ENCODE results near the gene TNFAIP2. TPM values are rescaled to one million over a fixed set of nuclear protein-coding genes. Genes with fewer than 3 reads are reported as not detected.

The TNFAIP2 gene
- total RNA-seq, 6 experiments from 2014 or later, result 23.2 to 122 (median 32.6) TPM

- Histone ChIP-seq H3K4me1 (peaks cover 0 to 39% (median 15%) of the 10 kb centered on the region in 4 donors), H3K4me3 (no peak overlapping the region), H3K27ac (no peak overlapping the region), H3K36me3 (peaks cover 0 to 5% (median 0%) of the 10 kb centered on the region in 4 donors), H3K27me3 (no peaks in the 10 kb centered on the region), H3K9me3 (no peaks in the 10 kb centered on the region)
- TF ChIP-seq POLR2A (IDR thresholded peaks at IDR 0.05), result no peak
- TF ChIP-seq, protein P1, sequence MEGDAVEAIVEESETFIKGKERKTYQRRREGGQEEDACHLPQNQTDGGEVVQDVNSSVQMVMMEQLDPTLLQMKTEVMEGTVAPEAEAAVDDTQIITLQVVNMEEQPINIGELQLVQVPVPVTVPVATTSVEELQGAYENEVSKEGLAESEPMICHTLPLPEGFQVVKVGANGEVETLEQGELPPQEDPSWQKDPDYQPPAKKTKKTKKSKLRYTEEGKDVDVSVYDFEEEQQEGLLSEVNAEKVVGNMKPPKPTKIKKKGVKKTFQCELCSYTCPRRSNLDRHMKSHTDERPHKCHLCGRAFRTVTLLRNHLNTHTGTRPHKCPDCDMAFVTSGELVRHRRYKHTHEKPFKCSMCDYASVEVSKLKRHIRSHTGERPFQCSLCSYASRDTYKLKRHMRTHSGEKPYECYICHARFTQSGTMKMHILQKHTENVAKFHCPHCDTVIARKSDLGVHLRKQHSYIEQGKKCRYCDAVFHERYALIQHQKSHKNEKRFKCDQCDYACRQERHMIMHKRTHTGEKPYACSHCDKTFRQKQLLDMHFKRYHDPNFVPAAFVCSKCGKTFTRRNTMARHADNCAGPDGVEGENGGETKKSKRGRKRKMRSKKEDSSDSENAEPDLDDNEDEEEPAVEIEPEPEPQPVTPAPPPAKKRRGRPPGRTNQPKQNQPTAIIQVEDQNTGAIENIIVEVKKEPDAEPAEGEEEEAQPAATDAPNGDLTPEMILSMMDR (IDR thresholded peaks at IDR 0.05), result no peak
- intact Hi-C loops (cut with DNase I), result no loop called here
- no peak for ATAC-seq
- peak in 1 of 3 donors; percentile 51 for DNase-seq
- 90% methylated on average over 2 of the region's 16 CpGs for WGBS (ENCODE audit: insufficient coverage, low coverage, low lambda C conversion rate, missing lambda C conversion rate)
Observed at GRCh38 chr14:103127861-103128598, 4.8 kb downstream of the TNFAIP2 start.

DNA sequence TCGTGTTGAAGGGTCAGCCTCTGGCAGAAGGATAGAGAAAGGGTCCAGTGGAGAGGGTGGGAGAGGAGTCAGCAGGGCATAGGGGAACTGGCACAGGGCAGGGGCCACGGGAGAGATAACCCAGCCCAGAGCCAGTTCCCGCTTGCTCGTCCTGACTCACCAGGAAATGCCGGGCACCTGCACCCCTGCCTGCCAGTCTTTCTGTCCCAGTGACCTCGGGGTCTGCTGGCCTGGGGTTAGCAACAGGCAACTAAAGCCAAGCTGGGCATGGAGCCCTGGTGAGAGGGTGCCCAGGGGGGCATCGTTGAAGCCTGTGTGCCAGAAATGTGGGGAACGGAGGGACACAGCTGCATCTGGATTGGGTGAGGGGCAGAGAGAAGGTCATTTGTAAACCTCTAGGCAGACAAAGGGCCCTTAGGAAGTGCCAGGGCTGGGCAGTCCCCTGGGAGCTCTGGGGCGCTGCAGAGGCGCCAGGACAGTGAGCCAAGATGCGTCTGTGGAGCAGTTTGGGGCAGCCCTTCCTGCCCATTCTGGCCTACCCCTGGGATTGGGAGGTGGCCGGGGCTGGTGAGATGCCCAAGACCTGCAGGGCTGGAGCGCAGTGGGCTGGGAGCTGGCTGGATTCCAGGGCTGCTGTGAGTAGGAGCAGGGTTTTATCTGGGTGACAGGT, 5.5 kb downstream of the TNFAIP2 start:
- H3K27me3 ChIP-seq, result no peaks in the 10 kb centered on the region
- WGBS (ENCODE audit: insufficient coverage, low coverage, low lambda C conversion rate, missing lambda C conversion rate), result 33% methylated on average over 6 of the region's 13 CpGs
- peak; percentile 58 to 80 (median 58) for DNase-seq
- intact Hi-C loops (cut with DNase I), result no loop called here
- peaks cover 0 to 32% (median 15%) of the 10 kb centered on the region in 4 donors for H3K4me1 ChIP-seq
- H3K36me3 ChIP-seq, result peaks cover 0 to 8% (median 0%) of the 10 kb centered on the region in 4 donors
- no peaks in the 10 kb centered on the region for H3K9me3 ChIP-seq
- TF ChIP-seq, protein P1 (IDR thresholded peaks at IDR 0.05), result no peak
- no peak for TF ChIP-seq POLR2A (IDR thresholded peaks at IDR 0.05)
- peak in 2 of 4 donors; percentile 43 to 63 for ATAC-seq
- no peak overlapping the region for H3K27ac ChIP-seq
- no peak overlapping the region for H3K4me3 ChIP-seq

DNA sequence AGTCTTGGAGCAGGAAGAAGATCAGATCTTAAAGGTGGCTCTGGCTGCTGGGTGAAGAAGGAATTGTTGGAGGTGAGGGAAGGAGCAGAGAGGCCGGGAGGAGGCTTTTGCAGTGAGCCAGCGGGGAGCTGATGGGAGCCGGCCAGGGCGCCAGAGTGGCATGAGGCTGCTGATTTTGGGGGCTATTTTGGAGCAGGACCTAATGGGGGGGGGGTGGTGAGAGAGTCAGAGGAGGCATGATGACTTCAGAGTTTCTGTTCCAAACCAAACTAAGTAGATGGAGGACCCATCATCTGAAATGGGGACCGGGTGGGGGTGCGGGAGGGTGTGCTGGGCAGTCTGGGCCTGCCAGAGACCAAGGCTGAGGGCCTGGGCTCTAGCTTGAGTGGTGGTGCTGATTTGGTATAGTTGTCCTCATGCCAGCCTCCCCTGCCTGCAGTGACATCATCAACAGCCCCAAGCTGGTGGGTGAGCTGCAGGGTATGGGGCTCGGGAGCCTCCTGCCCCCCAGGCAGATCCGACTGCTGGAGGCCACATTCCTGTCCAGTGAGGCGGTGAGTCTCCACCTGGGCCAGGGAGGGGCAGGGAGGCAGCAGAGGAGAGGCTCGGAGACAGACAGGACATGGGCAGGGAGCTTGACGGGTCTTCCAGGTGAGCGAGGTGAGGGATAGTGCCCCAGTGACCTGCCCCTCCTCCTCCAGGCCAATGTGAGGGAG, 6.2 kb downstream of the TNFAIP2 start:
- intact Hi-C loops (cut with DNase I), result no loop called here
- WGBS (ENCODE audit: insufficient coverage, low coverage, low lambda C conversion rate, missing lambda C conversion rate), result 94% methylated on average over 4 of the region's 12 CpGs
- ATAC-seq (no peak), DNase-seq (no peak)
- peaks cover 0 to 11% (median 0%) of the 10 kb centered on the region in 4 donors for H3K36me3 ChIP-seq
- no peak for TF ChIP-seq POLR2A (IDR thresholded peaks at IDR 0.05)
- TF ChIP-seq, protein P1 (IDR thresholded peaks at IDR 0.05), result no peak
- no peaks in the 10 kb centered on the region for H3K9me3 ChIP-seq
- no peak overlapping the region for H3K4me3 ChIP-seq
- H3K27me3 ChIP-seq, result no peaks in the 10 kb centered on the region
- peaks cover 0 to 30% (median 14%) of the 10 kb centered on the region in 4 donors for H3K4me1 ChIP-seq
- H3K27ac ChIP-seq, result no peak overlapping the region

DNA sequence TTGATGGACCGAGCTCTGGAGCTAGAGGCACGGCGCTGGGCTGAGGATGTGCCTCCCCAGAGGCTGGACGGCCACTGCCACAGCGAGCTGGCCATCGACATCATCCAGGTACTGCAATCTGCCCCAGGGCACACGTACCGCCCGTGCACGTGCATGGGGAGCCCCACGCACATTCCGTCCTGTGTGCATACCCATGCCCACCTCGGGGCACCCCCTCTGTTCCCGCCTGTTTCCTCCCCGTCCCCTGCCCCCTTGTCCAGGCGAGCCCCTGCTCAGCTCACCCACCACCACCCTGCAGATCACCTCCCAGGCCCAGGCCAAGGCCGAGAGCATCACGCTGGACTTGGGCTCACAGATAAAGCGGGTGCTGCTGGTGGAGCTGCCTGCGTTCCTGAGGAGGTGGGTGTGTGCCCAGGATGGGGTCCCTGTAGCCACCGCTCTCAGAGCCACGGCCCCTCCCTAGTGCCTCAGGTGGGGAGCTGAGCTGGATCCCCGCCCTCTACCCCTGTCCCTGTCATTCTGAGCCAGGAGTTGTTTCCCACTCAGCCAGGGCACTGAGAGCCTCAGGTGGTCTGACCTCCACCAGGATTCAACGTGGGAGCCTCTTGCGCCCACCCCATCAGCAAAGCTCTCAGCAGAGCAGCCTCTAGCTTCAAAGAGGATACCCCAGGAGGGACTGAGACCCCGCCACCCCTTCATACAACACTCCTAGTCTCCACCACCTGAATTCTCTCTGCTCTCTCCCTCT, 6.9 kb downstream of the TNFAIP2 start:
- no peak overlapping the region for H3K4me3 ChIP-seq
- intact Hi-C loops (cut with DNase I), result no loop called here
- TF ChIP-seq, protein P1 (IDR thresholded peaks at IDR 0.05), result no peak
- no peak for TF ChIP-seq POLR2A (IDR thresholded peaks at IDR 0.05)
- H3K4me1 ChIP-seq, result peaks cover 0 to 33% (median 15%) of the 10 kb centered on the region in 4 donors
- H3K27me3 ChIP-seq, result no peaks in the 10 kb centered on the region
- H3K9me3 ChIP-seq, result no peaks in the 10 kb centered on the region
- ATAC-seq, result no peak
- no peak overlapping the region for H3K27ac ChIP-seq
- WGBS (ENCODE audit: insufficient coverage, low coverage, low lambda C conversion rate, missing lambda C conversion rate), result 68% methylated on average over 4 of the region's 26 CpGs
- H3K36me3 ChIP-seq, result peaks cover 0 to 11% (median 0%) of the 10 kb centered on the region in 4 donors
- DNase-seq, result peak in 1 of 3 donors; percentile 48

Measured in right lobe of liver (tissue), 6 donors.